Stomach (tissue), 9 donors: ENCODE results near the gene FIGNL1. TPM values are rescaled to one million over a fixed set of nuclear protein-coding genes. Genes with fewer than 3 reads are reported as not detected.

Source experiments
- DNase-seq, 2 donors: peaks; one replicate each; pipeline versions ENCODE4 v3.0.0 to v3.0.0-alpha.2; 2013 to 2019
- H3K27ac ChIP-seq, 5 donors: fragments of 200-600 bp in 4 of 5; sonication (generic) in 4 of 5; one replicate each; pipeline ENCODE4 v1.5.1; 2013 to 2019; ENCODE audit warnings: mild to moderate bottlenecking in 1 of 5, moderate library complexity in 1 of 5
- H3K27me3 ChIP-seq, 3 donors: fragments of 200-600 bp; sonication (generic); one replicate each; pipeline ENCODE4 v1.5.1; 2017 to 2019; ENCODE audit warnings: mixed run types in 1 of 3
- H3K36me3 ChIP-seq, 4 donors: fragments of 200-600 bp; sonication (generic); 1 replicate in 3 of 4; 2 replicates in 1 of 4; pipeline ENCODE4 v1.5.1; 2016 to 2019
- H3K4me1 ChIP-seq, 4 donors: fragments of 200-600 bp; sonication (generic); one replicate each; pipeline ENCODE4 v1.5.1; 2016 to 2019
- H3K4me3 ChIP-seq, 4 donors: fragments of 200-600 bp; sonication (generic) in 3 of 4; one replicate each; pipeline ENCODE4 v1.5.1; 2016 to 2019; ENCODE audit warnings: mild to moderate bottlenecking in 1 of 4
- H3K9me3 ChIP-seq, 4 donors: fragments of 200-600 bp; sonication (generic); one replicate each; pipeline ENCODE4 v1.5.1; 2016 to 2019
- CTCF ChIP-seq, 7 experiments: fragments of 450-650 bp in 4 of 7; fragments of 200-600 bp in 3 of 7; sonication (generic) in 3 of 7; IDR thresholded peaks; one replicate each; pipeline ENCODE4 v1.5.1; 2016 to 2019; ENCODE audit warnings: antibody characterized with exemption in 7 of 7, control low read depth in 2 of 7, mild to moderate bottlenecking in 1 of 7
- EP300 ChIP-seq: sonication (generic); formaldehyde crosslinking; IDR thresholded peaks from one replicate; pipeline ENCODE4 v1.6.1; 2017; ENCODE audit warnings: antibody characterized with exemption
- POLR2A ChIP-seq, 4 donors: fragments of 450-650 bp; IDR thresholded peaks; one replicate each; pipeline ENCODE4 v1.6.1; 2016; ENCODE audit warnings: antibody characterized with exemption in 4 of 4, control low read depth in 2 of 4, mild to moderate bottlenecking in 1 of 4, moderate library complexity in 1 of 4
- POLR2AphosphoS5 ChIP-seq, 3 donors: sonication (generic); formaldehyde crosslinking; IDR thresholded peaks; one replicate each; pipeline ENCODE4 v1.6.1; 2016; ENCODE audit warnings: antibody characterized with exemption in 3 of 3
- WGBS, 5 donors: extraction: QIAGEN DNeasy Blood & Tissue Kit in 3 of 5; methylation state at CpG; one replicate each; pipeline versions ENCODE4 v1.1.5 to v1.1.7; 2013 to 2018; 5-methylcytosine and 5-hydroxymethylcytosine counted together
- intact Hi-C: fragments of 100-400 bp; cut with DNase I; formaldehyde crosslinking; loops from one replicate; pipeline ENCODE4 v1.15.1; 2023; ENCODE audit warnings: low total_unique reads
- polyA plus RNA-seq, 3 donors: library from polyadenylated mRNA; stranded (reverse); fragments of 200-250 nt; gene quantifications; one replicate each; pipeline ENCODE4 v1.2.3, GENCODE V29; 2013
- total RNA-seq, 5 donors: library from RNA; depleted of rRNA; stranded (reverse); fragments of >200 nt; gene quantifications; one replicate each; pipeline versions ENCODE4 v1.1.0 to v1.2.3, GENCODE V29; 2014 to 2016
- donor health status: healthy with polysubstance abuse.
- donor health status: Bipolar disorder and iron deficiency.
- donor health status: healthy.

Gene FIGNL1
- total and polyA plus RNA-seq, 8 donors = 0.29 to 32.1 (median 5.1) TPM

GRCh38 chr7:50425318-50425717 is 24.8 kb downstream of the FIGNL1 start:
- WGBS, 5 donors = 89 to 94% (median 90%) methylated on average over 6 of the region's 6 CpGs
- no peak overlapping the region for H3K4me3 ChIP-seq
- TF ChIP-seq EP300 (no peak), CTCF (IDR thresholded peaks at IDR 0.05) (no peak), POLR2A (IDR thresholded peaks at IDR 0.05) (no peak), POLR2AphosphoS5 (IDR thresholded peaks at IDR 0.05) (no peak)
- no peak overlapping the region for H3K27ac ChIP-seq
- H3K9me3 ChIP-seq = no peaks in the 10 kb centered on the region
- intact Hi-C loops = no loop called here
- no peaks in the 10 kb centered on the region for H3K36me3 ChIP-seq
- no peak for DNase-seq
- H3K27me3 ChIP-seq = no peaks in the 10 kb centered on the region
- H3K4me1 ChIP-seq = no peaks in the 10 kb centered on the region

- Histone ChIP-seq H3K9me3 (no peaks in the 10 kb centered on the region), H3K36me3 (no peaks in the 10 kb centered on the region), H3K27me3 (no peaks in the 10 kb centered on the region), H3K4me1 (no peaks in the 10 kb centered on the region), H3K27ac (no peak overlapping the region), H3K4me3 (no peak overlapping the region)
- TF ChIP-seq POLR2A (IDR thresholded peaks at IDR 0.05) = no peak
- TF ChIP-seq EP300 = no peak
- intact Hi-C loops = no loop called here
- no peak for DNase-seq
- WGBS, 5 donors = 68 to 79% (median 76%) methylated on average over 4 of the region's 4 CpGs
Measured at GRCh38 chr7:50423860-50424259, 26.3 kb downstream of the FIGNL1 start.

- Histone ChIP-seq H3K36me3 (no peaks in the 10 kb centered on the region), H3K9me3 (no peaks in the 10 kb centered on the region), H3K27me3 (no peaks in the 10 kb centered on the region), H3K27ac (no peak overlapping the region), H3K4me1 (peaks cover 0 to 4% (median 0%) of the 10 kb centered on the region in 4 donors), H3K4me3 (no peak overlapping the region)
- TF ChIP-seq EP300 (no peak), POLR2A (IDR thresholded peaks at IDR 0.05) (no peak), POLR2AphosphoS5 (IDR thresholded peaks at IDR 0.05) (no peak), CTCF (IDR thresholded peaks at IDR 0.05) (no peak)
- 73 to 92% (median 89%) methylated on average over 6 of the region's 6 CpGs for WGBS, 5 donors
- intact Hi-C loops = no loop called here
- DNase-seq = no peak
Measured at GRCh38 chr7:50422858-50423257, 27.3 kb downstream of the FIGNL1 start.

GRCh38 chr7:50421043-50421442 is 29.1 kb downstream of the FIGNL1 start:
- no peak for TF ChIP-seq POLR2A (IDR thresholded peaks at IDR 0.05)
- no peak for TF ChIP-seq POLR2AphosphoS5 (IDR thresholded peaks at IDR 0.05)
- TF ChIP-seq EP300 = no peak
- TF ChIP-seq CTCF (IDR thresholded peaks at IDR 0.05) = no peak
- H3K9me3 ChIP-seq = no peaks in the 10 kb centered on the region
- DNase-seq = no peak
- H3K4me1 ChIP-seq = peaks cover 0 to 18% (median 0%) of the 10 kb centered on the region in 4 donors
- no peak overlapping the region for H3K27ac ChIP-seq
- H3K36me3 ChIP-seq = no peaks in the 10 kb centered on the region
- H3K4me3 ChIP-seq = no peak overlapping the region
- 58 to 81% (median 72%) methylated on average over 3 of the region's 3 CpGs for WGBS, 5 donors
- intact Hi-C loops = no loop called here
- no peaks in the 10 kb centered on the region for H3K27me3 ChIP-seq

- TF ChIP-seq POLR2AphosphoS5 (IDR thresholded peaks at IDR 0.05) (no peak), POLR2A (IDR thresholded peaks at IDR 0.05) (no peak), EP300 (no peak), CTCF (IDR thresholded peaks at IDR 0.05) (no peak)
- intact Hi-C loops = loop anchor here (10.0 kb wide), 1 partner anchor 214 kb away; no protein-coding TSS in a partner anchor
- WGBS, 5 donors = 60 to 68% (median 62%) methylated on average over 14 of the region's 14 CpGs
Measured at GRCh38 chr7:50418526-50419290, 31.4 kb downstream of the FIGNL1 start.

More at GRCh38 chr7:50418526-50419290, 31.4 kb downstream of the FIGNL1 start:
- Histone ChIP-seq H3K27ac (no peak overlapping the region), H3K4me3 (no peak overlapping the region), H3K9me3 (no peaks in the 10 kb centered on the region), H3K36me3 (no peaks in the 10 kb centered on the region), H3K27me3 (no peaks in the 10 kb centered on the region), H3K4me1 (peaks cover 0 to 18% (median 0%) of the 10 kb centered on the region in 4 donors)
- DNase-seq = no peak
